Hippocampal formation (tissue), 2 donors: Measurements from ENCODE around the gene EPB41L4A.
A peak's percentile ranks its signal among the peaks of the same experiment; 100 is the strongest.
"Not testable (repeated sequence)": the region's sequence is repeated elsewhere in the genome, so short reads cannot be mapped to it uniquely, and the experiment has no call there.

ENCODE experiments used
- DNase-seq, 2 donors: peaks; one replicate each; lab custom pipeline; 2025; lab: John Stamatoyannopoulos, UW

The EPB41L4A gene, protein sequence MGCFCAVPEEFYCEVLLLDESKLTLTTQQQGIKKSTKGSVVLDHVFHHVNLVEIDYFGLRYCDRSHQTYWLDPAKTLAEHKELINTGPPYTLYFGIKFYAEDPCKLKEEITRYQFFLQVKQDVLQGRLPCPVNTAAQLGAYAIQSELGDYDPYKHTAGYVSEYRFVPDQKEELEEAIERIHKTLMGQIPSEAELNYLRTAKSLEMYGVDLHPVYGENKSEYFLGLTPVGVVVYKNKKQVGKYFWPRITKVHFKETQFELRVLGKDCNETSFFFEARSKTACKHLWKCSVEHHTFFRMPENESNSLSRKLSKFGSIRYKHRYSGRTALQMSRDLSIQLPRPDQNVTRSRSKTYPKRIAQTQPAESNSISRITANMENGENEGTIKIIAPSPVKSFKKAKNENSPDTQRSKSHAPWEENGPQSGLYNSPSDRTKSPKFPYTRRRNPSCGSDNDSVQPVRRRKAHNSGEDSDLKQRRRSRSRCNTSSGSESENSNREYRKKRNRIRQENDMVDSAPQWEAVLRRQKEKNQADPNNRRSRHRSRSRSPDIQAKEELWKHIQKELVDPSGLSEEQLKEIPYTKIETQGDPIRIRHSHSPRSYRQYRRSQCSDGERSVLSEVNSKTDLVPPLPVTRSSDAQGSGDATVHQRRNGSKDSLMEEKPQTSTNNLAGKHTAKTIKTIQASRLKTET

DNA sequence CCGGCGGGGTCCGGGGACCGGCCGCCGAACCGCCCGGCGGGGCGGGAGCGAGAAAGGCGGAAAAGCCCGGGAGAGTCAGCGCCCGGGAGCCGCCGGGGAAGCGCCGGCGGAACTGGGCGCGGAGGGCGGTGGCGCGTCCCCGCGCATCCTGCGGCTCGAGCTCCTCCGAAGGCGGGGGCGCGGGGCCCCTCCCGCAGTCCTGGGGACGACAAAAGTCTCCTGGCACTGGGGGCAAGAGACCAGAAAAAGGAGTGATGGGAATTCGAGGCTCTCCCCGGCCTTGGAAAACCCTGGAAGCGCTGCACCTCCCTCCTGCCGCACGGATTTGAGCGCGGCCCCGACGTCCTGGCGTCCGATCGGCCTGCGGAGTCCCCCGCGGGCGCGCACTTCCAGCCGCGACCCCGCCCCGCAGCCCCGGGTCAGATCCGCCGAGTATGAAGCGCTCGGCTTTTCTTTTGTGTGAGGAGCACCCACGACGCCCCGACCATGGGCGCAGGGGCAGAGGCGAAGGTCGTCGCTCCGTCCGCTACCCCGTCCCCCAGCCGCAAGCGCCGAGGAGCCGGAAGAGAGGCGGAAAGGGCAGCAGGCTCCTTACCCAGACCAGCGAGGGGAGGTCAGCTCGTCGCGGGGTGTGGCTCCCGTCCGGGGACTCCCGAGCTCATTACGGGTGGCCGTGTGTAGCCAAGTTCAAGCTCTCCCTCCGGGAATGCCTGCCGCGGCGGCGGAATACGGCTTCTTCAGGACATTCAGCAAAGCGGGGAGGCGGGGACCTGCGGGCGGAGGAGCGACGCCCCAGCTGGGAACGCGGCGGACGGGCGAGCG lies at the start of gene EPB41L4A:
TSS of gene EPB41L4A (minus strand) at position 114 of the 822 bp plus-strand sequence. CDS start 238 bp downstream, outside the sequence.
- peak in 1 of 2 donors; percentile 50 for DNase-seq

DNA sequence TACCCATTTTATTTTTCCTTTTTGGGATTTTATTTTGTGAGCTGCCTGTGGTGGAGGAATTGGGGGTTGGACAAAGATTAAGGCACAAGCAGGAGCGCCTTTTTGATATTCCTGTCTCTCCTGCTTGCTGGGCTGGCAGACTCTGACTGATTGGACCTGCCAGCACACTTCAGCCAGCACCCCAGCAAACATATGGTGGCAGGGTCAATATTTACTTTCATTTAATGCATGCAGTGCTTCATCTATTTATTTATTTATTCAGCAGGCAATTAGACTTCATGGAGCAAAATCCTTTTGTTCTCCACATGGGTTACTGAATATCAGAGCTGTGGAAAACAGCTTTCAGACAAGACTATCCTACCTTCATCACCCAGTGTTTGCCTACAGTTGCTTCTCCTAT lies 48.4 kb upstream of the EPB41L4A start:
- no peak for DNase-seq

DNA sequence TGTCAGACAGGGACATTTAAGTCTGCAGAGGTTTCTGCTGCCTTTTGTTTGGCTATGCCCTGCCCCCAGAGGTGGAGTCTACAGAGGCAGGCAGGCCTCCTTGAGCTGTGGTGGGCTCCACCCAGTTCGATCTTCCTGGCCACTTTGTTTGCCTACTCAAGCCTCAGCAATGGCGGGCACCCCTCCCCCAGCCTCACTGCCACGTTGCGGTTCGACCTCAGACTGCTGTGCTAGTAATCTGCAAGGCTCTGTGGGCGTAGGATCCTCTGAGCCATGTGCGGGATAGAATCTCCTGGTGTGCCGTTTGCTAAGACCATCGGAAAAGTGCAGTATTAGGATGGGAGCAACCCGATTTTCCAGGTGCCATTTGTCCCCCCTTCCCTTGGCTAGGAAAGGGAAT lies 47.2 kb upstream of the EPB41L4A start:
- not testable (repeated sequence) for DNase-seq

DNA sequence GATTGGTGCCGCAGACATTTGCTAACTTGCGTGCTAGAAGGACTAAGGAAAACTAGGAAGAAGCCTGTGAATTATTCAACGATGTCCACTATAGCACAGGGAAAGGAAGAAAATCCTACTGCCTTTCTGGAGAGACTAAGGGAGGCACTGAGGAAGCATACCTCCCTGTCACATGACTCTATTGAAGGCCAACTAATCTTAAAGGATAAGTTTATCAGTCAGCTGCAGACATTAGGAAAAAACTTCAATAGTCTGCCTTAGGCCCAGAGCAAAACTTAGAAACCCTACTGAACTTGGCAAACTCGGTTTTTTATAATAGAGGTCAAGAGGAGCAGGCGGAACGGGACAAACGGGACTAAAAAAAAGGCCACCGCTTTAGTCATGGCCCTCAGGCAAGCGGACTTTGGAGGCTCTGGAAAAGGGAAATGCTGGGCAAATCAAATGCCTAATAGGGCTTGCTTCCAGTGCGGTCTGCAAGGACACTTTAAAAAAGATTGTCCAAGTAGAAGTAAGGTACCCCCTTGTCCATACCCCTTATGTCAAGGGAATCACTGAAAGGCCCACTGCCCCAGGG lies 28.2 kb upstream of the EPB41L4A start:
- not testable (repeated sequence) for DNase-seq

DNA sequence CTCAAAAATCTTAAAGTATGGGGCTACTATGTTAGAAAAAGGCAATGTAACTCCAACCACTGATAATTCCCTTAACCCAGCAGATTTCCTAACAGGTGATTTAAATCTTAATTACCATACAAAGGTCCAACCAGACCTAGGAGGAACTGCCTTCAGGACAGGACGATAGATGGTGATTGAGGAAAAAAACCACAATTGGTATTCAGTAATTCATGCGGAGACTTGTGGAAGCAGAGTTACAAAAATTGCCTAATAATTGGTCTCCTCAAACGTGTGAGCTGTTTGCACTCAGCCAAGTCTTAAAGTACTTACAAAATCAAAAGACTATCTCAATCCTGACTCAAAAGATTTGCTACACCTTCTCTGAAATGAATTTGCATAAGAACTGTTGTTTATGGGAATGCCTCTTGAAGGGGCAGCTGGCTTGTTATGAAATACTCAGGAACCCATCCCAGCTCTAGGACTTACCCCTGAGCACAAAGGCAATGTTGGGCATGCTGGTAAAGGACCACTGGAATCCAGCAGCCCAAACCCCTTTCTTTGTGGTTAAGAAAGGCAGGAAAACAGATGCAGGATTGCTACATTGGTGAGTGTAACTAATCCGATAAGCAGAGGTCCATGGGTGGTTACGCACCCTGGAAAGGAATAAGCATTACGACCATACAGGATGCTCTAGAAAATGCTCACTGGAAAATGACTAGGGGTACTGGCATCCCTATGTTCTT lies 26.7 kb upstream of the EPB41L4A start:
- DNase-seq = no peak

DNA sequence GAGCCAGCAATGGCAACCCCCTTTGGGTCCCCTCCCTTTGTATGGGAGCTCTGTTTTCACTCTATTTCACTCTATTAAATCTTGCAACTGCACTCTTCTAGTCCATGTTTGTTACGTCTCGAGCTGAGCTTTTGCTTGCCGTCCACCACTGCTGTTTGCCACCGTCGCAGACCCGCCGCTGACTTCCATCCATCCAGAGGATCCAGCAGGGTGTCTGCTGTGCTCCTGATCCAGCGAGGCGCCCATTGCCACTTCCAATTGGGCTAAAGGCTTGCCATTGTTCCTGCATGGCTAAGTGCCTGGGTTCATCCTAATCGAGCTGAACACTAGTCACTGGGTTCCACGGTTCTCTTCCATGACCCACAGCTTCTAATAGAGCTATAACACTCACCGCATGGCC lies 24.9 kb upstream of the EPB41L4A start:
- DNase-seq = not testable (repeated sequence)

DNA sequence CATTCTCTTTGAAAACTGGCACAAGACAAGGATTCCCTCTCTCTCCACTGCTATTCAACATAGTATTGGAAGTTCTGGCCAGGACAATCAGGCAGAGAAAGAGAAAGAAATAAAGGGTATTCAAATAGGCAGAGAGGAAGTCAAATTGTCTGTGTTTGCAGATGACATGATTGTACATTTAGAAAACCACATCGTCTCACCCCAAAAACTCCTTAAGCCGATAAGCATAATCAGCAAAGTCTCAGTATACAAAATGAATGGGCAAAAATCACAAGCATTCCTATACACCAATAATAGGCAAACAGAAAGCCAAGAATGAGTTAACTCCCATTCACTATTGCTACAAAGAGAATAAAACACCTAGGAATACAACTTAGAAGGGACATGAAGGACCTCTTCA lies 21.0 kb upstream of the EPB41L4A start:
- no peak for DNase-seq

DNA sequence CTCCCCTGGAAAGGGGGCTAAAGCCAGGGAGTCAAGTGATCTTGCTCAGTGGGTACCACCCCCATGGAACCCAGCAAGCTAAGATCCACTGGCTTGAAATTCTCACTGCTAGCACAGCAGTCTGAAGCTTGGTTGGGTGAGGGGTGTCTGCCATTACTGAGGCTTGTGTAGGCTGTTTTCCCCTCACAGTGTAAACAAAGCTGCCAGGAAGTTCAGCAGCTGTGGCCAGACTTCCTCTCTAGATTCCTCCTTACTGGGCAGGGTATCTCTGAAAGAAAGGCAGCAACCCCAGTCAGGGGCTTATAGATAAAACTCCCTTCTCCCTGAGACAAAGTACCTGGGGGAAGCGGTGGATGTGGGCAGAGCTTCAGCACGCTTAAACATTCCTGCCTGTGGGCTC lies 17.1 kb upstream of the EPB41L4A start:
- DNase-seq = no peak

DNA sequence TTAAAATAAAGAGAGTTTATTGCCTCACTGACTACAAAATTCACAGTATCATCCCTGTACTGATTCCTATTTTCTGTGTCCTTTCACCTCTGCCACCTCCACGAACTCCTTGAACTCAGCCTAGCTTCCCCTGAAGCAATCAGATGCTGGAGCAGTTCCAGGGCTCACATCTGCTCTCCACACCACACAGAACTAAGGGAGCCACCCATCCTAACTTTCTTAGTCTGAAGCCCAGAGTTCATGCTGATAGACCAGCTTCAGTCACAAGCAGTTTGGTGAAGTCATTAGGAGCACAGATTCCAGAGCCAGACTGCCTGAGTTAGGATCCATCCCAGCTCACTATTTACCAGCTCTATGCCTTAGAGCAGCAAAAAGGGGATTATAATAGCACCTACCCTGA lies 15.6 kb upstream of the EPB41L4A start:
- no peak for DNase-seq

DNA sequence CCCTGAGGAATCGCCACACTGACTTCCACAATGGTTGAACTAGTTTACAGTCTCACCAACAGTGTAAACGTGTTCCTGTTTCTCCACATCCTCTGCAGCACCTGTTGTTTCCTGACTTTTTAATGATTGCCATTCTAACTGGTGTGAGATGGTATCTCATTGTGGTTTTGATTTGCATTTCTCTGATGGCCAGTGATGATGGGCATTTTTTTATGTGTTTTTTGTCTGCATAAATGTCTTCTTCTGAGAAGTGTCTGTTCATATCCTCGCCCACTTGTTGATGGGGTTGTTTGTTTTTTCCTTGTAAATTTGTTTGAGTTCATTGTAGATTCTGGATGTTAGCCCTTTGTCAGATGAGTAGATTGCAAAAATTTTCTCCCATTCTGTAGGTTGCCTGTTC lies 7.1 kb upstream of the EPB41L4A start:
- not testable (repeated sequence) for DNase-seq

DNA sequence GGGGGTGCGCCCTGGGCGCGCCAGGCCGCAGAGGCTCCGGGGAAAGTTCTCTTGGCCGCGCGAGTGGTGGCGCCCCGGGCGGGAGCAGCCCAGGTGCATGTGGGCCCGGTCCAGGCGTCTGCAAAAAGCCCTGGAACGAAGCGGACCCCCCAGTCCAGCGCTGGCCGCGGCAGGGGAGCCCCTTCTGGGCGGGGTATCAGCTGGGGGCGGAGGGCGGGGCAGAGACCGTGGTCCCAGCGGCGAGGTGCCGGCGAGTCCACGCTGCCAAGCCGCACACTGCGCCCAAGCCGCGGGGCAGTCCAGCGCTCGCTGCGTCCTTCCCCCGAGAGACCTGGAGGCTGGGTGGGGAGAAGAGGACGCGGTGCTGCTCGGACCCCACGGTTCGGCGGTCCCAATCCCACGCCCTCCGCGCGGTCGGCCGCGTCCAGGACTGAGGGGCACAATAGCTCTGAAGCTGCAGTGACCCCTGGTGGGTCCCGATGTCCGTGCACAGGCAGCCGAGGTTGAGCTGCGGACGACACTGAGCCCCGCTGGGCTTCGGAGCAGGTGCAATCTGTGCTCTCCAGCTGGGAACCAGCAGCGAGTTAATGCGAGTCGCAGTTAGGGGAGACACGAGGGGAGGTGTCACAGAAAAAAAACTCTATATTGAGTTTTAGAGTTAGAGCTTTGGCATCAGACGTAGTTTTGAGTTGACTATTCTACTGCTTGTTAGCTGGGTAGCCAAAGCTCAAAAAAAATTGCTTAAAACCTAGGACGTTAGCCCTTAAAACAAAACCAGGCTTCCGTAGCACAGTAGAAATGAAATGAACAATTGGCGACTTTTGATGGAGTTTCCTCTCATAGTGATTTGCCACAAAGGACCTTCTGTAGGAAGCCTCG lies 1.1 kb upstream of the EPB41L4A start:
- DNase-seq = peak; percentile 55 to 78

DNA sequence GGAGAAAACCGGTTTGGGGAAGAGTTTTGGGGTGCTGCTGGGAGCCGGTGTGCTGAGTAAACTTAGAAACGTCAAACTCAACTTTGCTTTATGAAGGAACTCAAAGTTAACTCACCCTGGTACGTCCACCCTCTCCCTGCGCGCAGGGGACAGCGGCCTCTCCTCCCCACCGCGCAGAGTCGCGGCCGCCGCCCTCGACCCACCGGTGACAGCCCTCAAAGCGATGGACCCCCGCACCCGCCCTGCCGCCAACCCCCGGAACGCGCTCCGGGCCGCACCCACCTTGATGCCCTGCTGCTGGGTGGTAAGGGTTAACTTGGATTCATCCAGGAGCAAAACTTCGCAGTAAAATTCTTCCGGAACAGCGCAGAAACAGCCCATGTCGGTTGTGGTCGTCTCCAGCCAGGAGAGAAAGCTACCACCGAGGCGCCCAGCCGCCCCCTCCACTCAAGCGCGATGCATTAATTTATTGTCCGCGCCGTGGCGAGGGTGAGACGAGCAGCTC lies 366 bp downstream of the EPB41L4A start:
- no peak for DNase-seq

DNA sequence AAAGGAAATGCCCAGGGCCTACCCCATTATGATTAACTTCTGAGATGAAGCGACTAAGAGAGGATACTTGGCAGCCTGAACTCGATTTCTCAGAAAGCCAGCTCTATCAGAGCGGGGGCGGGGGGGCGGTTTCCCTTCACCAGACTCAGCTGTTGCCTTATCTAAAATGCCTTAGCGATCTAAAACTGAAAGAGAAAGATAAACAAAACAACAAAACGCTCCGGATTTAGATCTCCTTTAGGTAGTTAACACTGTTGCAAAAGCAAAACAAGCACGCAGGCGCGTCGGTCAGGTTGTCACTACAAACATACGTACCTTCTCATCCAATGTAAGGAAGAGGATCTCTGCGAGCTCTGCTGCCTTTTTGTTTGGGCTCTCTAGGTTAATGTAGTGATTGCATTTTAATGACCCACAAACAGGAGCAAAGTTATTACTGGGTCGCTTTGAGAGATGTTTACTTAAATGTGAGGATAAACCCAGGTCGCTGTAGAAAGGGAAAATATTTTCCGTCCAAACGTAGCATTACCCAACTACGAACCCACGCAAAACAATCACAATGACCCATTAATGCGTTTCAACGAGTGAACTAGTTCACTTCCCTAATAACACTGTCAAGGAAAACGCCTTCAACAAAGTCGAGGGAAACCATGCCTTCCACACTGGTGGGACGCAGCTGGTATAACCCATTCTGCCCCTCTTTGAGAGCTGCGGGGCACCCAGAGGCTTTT lies 982 bp downstream of the EPB41L4A start:
- DNase-seq = peak in 1 of 2 donors; percentile 2

DNA sequence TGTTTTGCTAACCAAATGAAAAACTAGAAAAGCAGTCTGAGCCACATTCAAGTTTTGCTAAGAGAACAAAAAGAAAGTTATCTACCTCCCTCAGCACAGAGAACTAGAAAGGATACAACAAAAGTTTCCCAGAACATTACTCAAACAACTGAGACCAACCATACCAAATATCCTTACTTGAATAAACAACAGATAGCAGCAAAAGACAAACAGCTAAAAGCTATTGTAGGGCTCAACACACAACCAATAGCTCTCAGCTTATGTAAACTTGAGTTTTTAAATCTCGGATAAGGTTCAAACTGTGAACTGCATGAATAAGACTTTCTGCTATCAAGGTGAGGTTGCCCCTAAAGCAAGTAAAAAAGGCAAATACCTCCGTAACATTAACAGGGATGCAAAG lies 3.5 kb downstream of the EPB41L4A start:
- DNase-seq = no peak

DNA sequence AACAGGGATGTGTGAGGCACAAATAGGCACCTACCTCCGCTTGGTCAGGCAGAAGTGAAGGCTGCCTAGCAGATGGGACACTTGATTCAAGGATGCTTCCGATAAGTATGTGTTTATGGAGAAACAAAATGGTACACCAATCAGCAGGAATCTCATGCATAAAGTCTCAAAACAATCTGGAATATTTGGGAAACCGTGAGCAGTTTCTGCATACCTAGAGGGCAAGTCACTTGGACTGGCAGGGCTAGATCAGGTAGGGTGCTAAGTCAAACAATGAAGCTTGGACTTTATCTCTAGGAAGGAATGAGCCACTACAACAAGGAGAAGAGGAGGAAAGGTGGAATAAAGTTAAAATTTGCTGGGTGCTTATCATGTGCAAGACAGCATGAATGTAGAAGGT lies 5.5 kb downstream of the EPB41L4A start:
- DNase-seq = no peak

DNA sequence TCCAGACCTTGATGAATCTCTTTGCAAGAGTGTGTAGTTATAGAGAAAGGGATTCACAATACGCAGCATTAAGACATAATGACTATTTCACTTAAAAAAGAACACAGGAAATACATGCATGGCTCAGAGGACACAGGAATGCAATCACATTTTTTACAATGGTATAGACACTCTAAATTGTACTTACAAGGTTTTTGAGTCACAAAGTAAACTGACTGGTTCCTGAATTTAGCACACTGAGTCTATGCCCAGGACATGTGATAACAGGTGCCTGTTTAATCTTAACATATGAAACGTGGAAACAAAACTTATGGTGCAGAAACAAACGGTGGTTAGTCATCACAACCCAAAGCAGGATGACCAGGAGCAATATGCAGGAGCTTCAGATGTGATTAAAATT lies 6.7 kb downstream of the EPB41L4A start:
- DNase-seq = no peak

DNA sequence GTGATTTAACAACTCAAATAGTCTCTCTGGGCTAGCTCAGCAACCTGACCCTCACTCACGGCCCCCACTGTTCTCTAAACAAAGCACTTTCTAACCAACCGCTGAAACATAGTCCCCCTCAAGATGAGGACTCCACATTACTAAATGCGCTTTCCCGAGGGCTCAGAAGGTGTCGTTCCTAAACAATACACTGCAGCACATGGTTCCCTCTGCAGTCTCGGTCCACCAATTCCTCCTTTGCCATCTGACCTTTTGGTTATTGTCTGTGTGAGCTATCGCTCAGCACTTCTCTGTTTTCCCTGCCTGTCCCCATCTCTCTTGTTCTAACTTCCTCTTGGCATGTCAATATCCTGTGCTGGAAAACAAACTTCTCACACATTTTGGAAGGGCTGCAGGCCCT lies 7.2 kb downstream of the EPB41L4A start:
- DNase-seq = no peak

DNA sequence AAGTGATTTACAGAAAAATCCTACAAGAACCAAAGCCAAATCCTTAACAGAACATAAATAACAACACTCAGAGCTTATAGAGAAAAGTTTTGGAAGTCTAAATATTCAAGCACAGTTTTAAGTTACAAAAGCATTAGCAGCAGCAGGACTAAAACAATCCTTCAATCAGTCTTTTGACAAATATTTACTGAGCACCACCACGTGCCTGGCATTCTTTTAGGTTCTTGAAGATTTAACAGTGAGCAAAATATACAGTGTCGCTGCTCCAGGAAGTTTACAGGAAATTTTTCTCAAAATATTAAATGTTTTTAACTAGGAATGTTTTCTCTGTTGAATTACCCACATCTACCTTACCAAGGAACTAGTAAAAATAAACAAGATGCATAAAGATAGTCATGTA lies 11.4 kb downstream of the EPB41L4A start:
- no peak for DNase-seq

DNA sequence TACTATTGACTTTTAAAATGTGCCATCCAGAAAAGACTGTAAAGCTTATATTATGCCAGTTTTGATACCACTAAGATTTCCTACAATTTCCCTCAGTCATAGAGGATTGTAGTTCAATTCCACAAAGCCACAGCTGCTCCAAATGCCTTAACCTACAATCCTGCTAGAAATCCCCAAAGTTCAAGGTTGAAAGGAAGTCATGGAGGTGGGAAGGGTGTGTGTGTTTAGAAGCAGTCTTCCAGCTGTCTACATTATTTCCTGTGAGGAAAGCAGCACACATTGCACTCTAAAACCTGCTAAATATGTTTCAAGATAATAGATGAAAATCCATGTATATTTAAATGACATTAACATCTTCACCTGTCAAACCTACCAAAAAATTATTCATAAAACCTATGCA lies 11.8 kb downstream of the EPB41L4A start:
- DNase-seq = no peak

DNA sequence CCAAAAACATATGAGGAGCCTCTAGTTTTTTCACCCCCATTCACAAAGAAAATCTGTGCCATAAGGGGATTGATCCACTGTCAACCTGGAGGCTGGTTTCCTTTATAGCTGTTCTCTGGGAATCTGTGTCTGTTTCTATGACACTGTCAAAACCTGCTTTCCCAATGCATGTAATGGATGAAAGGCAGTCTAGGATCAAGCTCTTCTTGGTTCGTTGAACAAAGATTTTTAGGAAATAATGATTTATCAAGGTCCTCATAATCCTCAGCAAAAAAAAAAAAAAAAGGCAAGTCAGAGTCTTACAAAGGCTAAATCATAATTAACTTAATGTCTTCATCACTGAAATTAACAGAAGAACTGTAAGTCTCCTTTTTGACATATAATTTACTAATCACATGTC lies 16.0 kb downstream of the EPB41L4A start:
- no peak for DNase-seq
